Esophagus muscularis mucosa (tissue), 4 donors: Measurements from ENCODE around the gene EPHB3. TPM values are rescaled to one million over a fixed set of nuclear protein-coding genes. Genes with fewer than 3 reads are reported as not detected.
A peak's percentile ranks its signal among the peaks of the same experiment; 100 is the strongest.

Experiments used
- DNase-seq: peaks from one replicate; pipeline ENCODE4 v3.0.0-alpha.2; 2017; ENCODE audit errors: extremely low spot score
- H3K27ac ChIP-seq, 4 donors: fragments of 200-600 bp; sonication (generic); replicated peaks in 1 of 4; 1 replicate in 3 of 4; 2 replicates in 1 of 4; pipeline ENCODE4 v1.5.1; 2016 to 2019; ENCODE audit warnings: mild to moderate bottlenecking in 1 of 4
- H3K27me3 ChIP-seq, 4 donors: fragments of 200-600 bp; sonication (generic); one replicate each; pipeline versions ENCODE4 v1.5.1 to v1.6.0; 2016 to 2019
- H3K36me3 ChIP-seq, 4 donors: fragments of 200-600 bp; sonication (generic); one replicate each; pipeline ENCODE4 v1.5.1; 2016 to 2019
- H3K4me1 ChIP-seq, 4 donors: fragments of 200-600 bp; sonication (generic); one replicate each; pipeline ENCODE4 v1.5.1; 2016 to 2019
- H3K4me3 ChIP-seq, 4 donors: fragments of 200-600 bp; sonication (generic); 1 replicate in 2 of 4; 2 replicates in 2 of 4; pipeline ENCODE4 v1.5.1; 2016 to 2019; ENCODE audit warnings: mild to moderate bottlenecking in 4 of 4, moderate library complexity in 1 of 4
- H3K9me3 ChIP-seq, 4 donors: fragments of 200-600 bp; sonication (generic); 1 replicate in 3 of 4; 2 replicates in 1 of 4; pipeline ENCODE4 v1.5.1; 2016 to 2019
- CTCF ChIP-seq, 3 experiments: fragments of 200-600 bp in 2 of 3; fragments of 450-650 bp in 1 of 3; sonication (generic) in 2 of 3; IDR thresholded peaks; one replicate each; pipeline ENCODE4 v1.5.1; 2017 to 2019; ENCODE audit warnings: antibody characterized with exemption in 3 of 3, mild to moderate bottlenecking in 2 of 3, moderate library complexity in 1 of 3
- EP300 ChIP-seq: sonication (generic); formaldehyde crosslinking; IDR thresholded peaks from one replicate; pipeline ENCODE4 v1.6.1; 2017; ENCODE audit warnings: antibody characterized with exemption
- POLR2A ChIP-seq: fragments of 450-650 bp; IDR thresholded peaks from one replicate; pipeline ENCODE4 v1.6.1; 2017; ENCODE audit warnings: antibody characterized with exemption, moderate library complexity, mild to moderate bottlenecking, low read depth
- POLR2AphosphoS5 ChIP-seq, 2 donors: sonication (generic); formaldehyde crosslinking; IDR thresholded peaks; one replicate each; pipeline ENCODE4 v1.6.1; 2017; ENCODE audit warnings: antibody characterized with exemption in 2 of 2
- WGBS: methylation state at CpG from one replicate; pipeline ENCODE4 v1.1.5; 2018; 5-methylcytosine and 5-hydroxymethylcytosine counted together
- intact Hi-C: fragments of 100-400 bp; cut with DNase I; formaldehyde crosslinking; loops from one replicate; pipeline ENCODE4 v1.15.1; 2023
- total RNA-seq, 4 donors: library from RNA; depleted of rRNA; stranded (reverse); fragments of >200 nt; gene quantifications; one replicate each; pipeline versions ENCODE4 v1.1.0 to v1.2.1, GENCODE V29; 2016

Gene EPHB3
- total RNA-seq, 4 donors from 2014 or later = 1.5 to 6.1 (median 3.5) TPM

DNA sequence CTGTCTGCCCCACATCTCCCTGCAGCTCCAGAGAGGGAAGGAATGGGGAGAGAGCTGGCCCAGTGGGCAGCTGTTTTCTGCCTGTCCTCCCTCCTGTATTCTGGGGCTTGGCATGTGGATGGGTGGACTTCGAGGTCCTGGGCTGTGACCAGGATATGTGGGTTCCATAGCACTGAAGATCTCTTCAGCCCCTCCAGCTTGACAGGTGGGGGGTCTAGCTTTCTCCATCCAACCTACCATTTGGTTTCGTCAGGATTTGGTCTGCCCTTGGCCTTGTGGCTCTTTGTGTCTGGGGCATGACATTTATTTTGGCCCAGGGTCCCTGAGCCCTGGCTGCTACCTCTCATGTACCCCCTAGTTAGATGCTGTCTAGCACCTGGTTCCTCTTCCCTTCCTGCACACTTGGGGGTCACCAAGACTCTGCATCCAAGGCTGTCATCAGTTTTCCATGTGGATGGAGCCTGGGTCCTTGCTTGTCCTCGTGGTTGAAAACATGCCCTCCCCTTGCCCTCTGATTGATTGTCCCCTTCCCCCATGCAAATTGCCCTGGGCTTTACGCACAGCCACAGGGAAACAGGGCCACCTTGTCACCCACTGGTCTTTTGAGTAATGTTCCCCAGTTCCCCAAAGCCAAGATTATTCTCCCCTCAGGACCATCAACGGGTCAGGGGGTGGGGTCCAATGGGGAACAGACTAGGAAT lies 3.2 kb downstream of the EPHB3 start:
- 62% methylated on average over 4 of the region's 5 CpGs for WGBS
- peak overlapping the region; percentile 73 to 89 (median 84) for H3K27ac ChIP-seq
- H3K4me1 ChIP-seq = peaks cover 31 to 88% (median 85%) of the 10 kb centered on the region in 4 donors
- peak overlapping the region in 1 of 4 donors; percentile 22 for H3K4me3 ChIP-seq
- TF ChIP-seq CTCF (IDR thresholded peaks at IDR 0.05) (no peak), POLR2AphosphoS5 (IDR thresholded peaks at IDR 0.05) (no peak), EP300 (no peak), POLR2A (no peak)
- H3K36me3 ChIP-seq = no peaks in the 10 kb centered on the region
- intact Hi-C loops = no loop called here
- H3K9me3 ChIP-seq = no peaks in the 10 kb centered on the region
- no peaks in the 10 kb centered on the region for H3K27me3 ChIP-seq
- no peak for DNase-seq

- intact Hi-C loops = no loop called here
- Histone ChIP-seq H3K4me1 (peaks cover 28 to 91% (median 86%) of the 10 kb centered on the region in 4 donors), H3K27ac (peak overlapping the region; percentile 73 to 89 (median 84)), H3K9me3 (no peaks in the 10 kb centered on the region), H3K36me3 (no peaks in the 10 kb centered on the region), H3K27me3 (no peaks in the 10 kb centered on the region), H3K4me3 (peak overlapping the region; percentile 15 to 27 (median 21))
- WGBS = 49% methylated on average over 8 of the region's 14 CpGs
- no peak for DNase-seq
- no peak for TF ChIP-seq EP300
- TF ChIP-seq POLR2A = no peak
- peak in 1 of 2 donors; percentile 49 for TF ChIP-seq POLR2AphosphoS5 (IDR thresholded peaks at IDR 0.05)
These were observed 4.0 kb downstream of the EPHB3 start for GRCh38 chr3:184565421-184566211.

DNA sequence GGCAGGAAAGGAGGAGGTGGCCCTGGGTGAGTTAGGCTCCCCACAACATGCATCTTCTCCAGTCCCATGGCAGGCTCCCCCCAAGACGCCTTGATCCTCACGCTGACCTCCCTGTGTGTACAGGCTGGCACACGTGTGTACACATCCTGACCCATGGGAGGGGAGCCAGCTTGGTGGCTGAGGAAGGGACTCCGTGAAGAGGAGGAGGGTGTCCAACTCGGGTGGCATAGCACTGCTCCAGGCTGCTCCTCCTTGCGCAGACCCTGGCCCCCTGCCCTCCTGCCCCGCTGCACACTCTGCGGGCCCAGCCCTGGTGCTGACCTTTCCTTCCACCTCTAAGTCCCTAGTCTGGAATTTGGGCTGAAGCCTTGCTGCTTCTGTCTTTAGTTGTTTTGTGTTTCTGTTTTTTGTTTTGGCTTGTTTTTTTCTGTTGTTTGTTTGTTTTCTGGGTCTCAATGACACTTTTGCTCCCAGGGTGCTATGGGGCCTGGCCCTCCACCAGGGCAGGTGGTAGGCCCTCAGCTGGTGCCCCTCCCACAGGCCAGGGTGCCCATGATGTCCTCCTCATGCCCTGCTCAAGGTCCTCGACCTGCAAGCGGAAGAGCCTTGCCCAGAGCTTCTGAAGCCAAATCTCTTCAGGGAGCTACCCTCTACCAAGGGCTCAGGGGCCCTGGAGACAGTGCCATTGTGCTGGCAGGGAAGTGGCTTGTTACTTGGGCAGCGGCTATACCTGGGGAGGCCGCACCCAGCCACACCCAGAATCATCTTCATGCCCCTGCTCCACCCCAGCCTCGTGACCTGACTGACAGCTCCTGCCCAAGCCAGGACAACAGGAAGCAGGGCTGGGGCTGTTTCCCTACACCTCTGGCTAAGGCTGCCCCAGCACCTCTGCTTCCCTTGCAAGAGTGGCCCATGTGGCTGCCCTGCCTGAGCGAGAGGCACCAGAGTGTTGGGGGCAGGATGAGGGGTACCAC lies 5.1 kb downstream of the EPHB3 start:
- Histone ChIP-seq H3K4me1 (peaks cover 22 to 84% (median 79%) of the 10 kb centered on the region in 4 donors), H3K9me3 (no peaks in the 10 kb centered on the region), H3K27ac (peak overlapping the region; percentile 73 to 89 (median 84)), H3K27me3 (no peaks in the 10 kb centered on the region), H3K4me3 (no peak overlapping the region), H3K36me3 (no peaks in the 10 kb centered on the region)
- 82% methylated on average over 13 of the region's 14 CpGs for WGBS
- intact Hi-C loops = no loop called here
- TF ChIP-seq POLR2AphosphoS5 (IDR thresholded peaks at IDR 0.05) = no peak
- no peak for TF ChIP-seq CTCF (IDR thresholded peaks at IDR 0.05)
- no peak for TF ChIP-seq EP300
- TF ChIP-seq POLR2A = no peak
- DNase-seq = no peak

- Histone ChIP-seq H3K36me3 (peaks cover 0 to 9% (median 4%) of the 10 kb centered on the region in 4 donors), H3K27ac (peak overlapping the region; percentile 79 to 89 (median 82)), H3K4me3 (peak overlapping the region; percentile 60 to 76 (median 63)), H3K4me1 (peaks cover 17 to 76% (median 68%) of the 10 kb centered on the region in 4 donors), H3K27me3 (no peaks in the 10 kb centered on the region), H3K9me3 (no peaks in the 10 kb centered on the region)
- intact Hi-C loops = no loop called here
- WGBS = 57% methylated on average over 16 of the region's 16 CpGs
- no peak for TF ChIP-seq POLR2A
- DNase-seq = no peak
These were observed 6.5 kb downstream of the EPHB3 start for GRCh38 chr3:184567946-184568559.

DNA sequence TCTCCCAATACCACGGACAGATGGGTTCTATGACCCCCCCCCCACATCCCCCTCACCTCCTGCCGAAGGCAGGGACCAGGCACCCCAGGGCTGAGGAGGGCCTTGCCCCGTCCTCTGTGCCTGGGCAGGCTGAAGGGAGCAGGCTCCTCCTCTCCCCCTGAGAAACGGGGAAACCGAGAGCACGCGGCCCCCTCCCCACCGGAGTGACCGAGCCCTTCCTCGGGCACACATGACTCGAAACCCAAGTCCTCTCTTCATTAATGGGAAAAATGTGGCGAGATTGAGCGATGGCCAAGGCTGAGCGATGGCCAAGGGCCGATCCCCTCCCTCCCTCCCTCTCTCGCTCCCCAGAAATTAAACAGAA lies 7.0 kb downstream of the EPHB3 start:
- Histone ChIP-seq H3K4me1 (peaks cover 17 to 76% (median 63%) of the 10 kb centered on the region in 4 donors), H3K36me3 (peaks cover 0 to 13% (median 6%) of the 10 kb centered on the region in 4 donors), H3K9me3 (no peaks in the 10 kb centered on the region), H3K27me3 (no peaks in the 10 kb centered on the region), H3K27ac (peak overlapping the region; percentile 79 to 89 (median 82)), H3K4me3 (peak overlapping the region; percentile 60 to 76 (median 63))
- intact Hi-C loops = no loop called here
- WGBS = 6% methylated on average over 7 of the region's 16 CpGs
- TF ChIP-seq POLR2A = no peak
- TF ChIP-seq POLR2AphosphoS5 (IDR thresholded peaks at IDR 0.05) = no peak
- no peak for TF ChIP-seq EP300
- TF ChIP-seq CTCF (IDR thresholded peaks at IDR 0.05) = no peak
- DNase-seq = no peak
